Measurements from ENCODE around the gene ITGB5. TPM values are rescaled to one million over a fixed set of nuclear protein-coding genes. Genes with fewer than 3 reads are reported as not detected.

Gene ITGB5
- total and polyA plus RNA-seq, 2 donors (not counting 1 experiment from before 2014, with no cell fraction given): 99.7 to 196 TPM

DNA sequence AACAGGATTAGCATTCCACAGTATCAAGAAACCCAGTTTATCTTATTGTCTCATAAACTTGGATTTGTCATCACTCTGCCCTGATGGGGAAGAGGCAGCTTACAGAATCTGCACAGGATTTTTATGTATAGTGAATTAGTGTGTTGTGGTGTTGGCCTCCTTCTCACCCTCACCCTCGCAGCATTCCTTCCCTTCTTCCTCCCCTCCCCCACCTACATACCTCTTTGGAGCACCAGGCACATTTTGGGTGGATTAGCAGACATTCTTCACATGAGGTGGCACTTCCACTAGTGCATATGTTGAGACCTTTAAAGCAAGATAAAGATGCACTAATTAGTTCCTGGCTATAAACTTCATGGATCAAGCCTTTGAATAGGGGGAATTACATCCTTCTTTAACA is 13.9 kb downstream of the ITGB5 start:
- TF ChIP-seq, protein P1, sequence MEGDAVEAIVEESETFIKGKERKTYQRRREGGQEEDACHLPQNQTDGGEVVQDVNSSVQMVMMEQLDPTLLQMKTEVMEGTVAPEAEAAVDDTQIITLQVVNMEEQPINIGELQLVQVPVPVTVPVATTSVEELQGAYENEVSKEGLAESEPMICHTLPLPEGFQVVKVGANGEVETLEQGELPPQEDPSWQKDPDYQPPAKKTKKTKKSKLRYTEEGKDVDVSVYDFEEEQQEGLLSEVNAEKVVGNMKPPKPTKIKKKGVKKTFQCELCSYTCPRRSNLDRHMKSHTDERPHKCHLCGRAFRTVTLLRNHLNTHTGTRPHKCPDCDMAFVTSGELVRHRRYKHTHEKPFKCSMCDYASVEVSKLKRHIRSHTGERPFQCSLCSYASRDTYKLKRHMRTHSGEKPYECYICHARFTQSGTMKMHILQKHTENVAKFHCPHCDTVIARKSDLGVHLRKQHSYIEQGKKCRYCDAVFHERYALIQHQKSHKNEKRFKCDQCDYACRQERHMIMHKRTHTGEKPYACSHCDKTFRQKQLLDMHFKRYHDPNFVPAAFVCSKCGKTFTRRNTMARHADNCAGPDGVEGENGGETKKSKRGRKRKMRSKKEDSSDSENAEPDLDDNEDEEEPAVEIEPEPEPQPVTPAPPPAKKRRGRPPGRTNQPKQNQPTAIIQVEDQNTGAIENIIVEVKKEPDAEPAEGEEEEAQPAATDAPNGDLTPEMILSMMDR (conservative IDR thresholded peaks at IDR 0.05 in 1 of 2, IDR thresholded peaks at IDR 0.05 in 1 of 2; ENCODE audit: low read depth in 1 of 2, low read length in 2 of 2): no peak
- no peak for TF ChIP-seq EZH2 (IDR thresholded peaks at IDR 0.05; ENCODE audit: low read length, missing control alignments)
- Histone ChIP-seq H3K79me2 (ENCODE audit: control insufficient read depth, insufficient read depth, low read length) (peaks cover 5% of the 10 kb centered on the region), H3K27me3 (ENCODE audit: control insufficient read depth, insufficient read depth, low read length) (no peaks in the 10 kb centered on the region), H3K4me2 (ENCODE audit: extremely low read depth, insufficient read depth, low read length) (no peak overlapping the region), H3K4me3 (replicated peaks in 1 of 4; ENCODE audit: control extremely low read depth in 1 of 4, insufficient read depth in 1 of 4, low read depth in 3 of 4, low read length in 4 of 4) (no peak overlapping the region), H3K27ac (ENCODE audit: insufficient read depth, low read length) (no peak overlapping the region), H4K20me1 (ENCODE audit: control insufficient read depth, extremely low read depth, insufficient read depth, low read length) (no peaks in the 10 kb centered on the region), H3K36me3 (ENCODE audit: control insufficient read depth, insufficient read depth, low read length) (peaks cover 2% of the 10 kb centered on the region), H2AFZ (ENCODE audit: low read length) (no peak overlapping the region), H3K9me3 (ENCODE audit: control insufficient read depth, insufficient read depth, low read depth, low read length) (no peaks in the 10 kb centered on the region), H3K9ac (ENCODE audit: insufficient read depth, low read length) (no peak overlapping the region), H3K4me1 (ENCODE audit: control insufficient read depth, extremely low read depth, insufficient read depth, low read length) (peaks cover 5% of the 10 kb centered on the region)
- DNase-seq (ENCODE audit: low read depth in 2 of 2): no peak

GRCh38 chr3:124867511-124867910 is 19.7 kb downstream of the ITGB5 start:
- TF ChIP-seq EZH2 (IDR thresholded peaks at IDR 0.05; ENCODE audit: low read length, missing control alignments): no peak
- TF ChIP-seq, protein P1 (conservative IDR thresholded peaks at IDR 0.05 in 1 of 2, IDR thresholded peaks at IDR 0.05 in 1 of 2; ENCODE audit: low read depth in 1 of 2, low read length in 2 of 2): no peak
- Histone ChIP-seq H3K4me1 (ENCODE audit: control insufficient read depth, extremely low read depth, insufficient read depth, low read length) (no peaks in the 10 kb centered on the region), H2AFZ (ENCODE audit: low read length) (no peak overlapping the region), H3K4me2 (ENCODE audit: extremely low read depth, insufficient read depth, low read length) (no peak overlapping the region), H3K9me3 (ENCODE audit: control insufficient read depth, insufficient read depth, low read depth, low read length) (no peaks in the 10 kb centered on the region), H3K79me2 (ENCODE audit: control insufficient read depth, insufficient read depth, low read length) (no peaks in the 10 kb centered on the region), H4K20me1 (ENCODE audit: control insufficient read depth, extremely low read depth, insufficient read depth, low read length) (no peaks in the 10 kb centered on the region), H3K4me3 (replicated peaks in 1 of 4; ENCODE audit: control extremely low read depth in 1 of 4, insufficient read depth in 1 of 4, low read depth in 3 of 4, low read length in 4 of 4) (no peak overlapping the region), H3K27ac (ENCODE audit: insufficient read depth, low read length) (no peak overlapping the region), H3K27me3 (ENCODE audit: control insufficient read depth, insufficient read depth, low read length) (no peaks in the 10 kb centered on the region), H3K9ac (ENCODE audit: insufficient read depth, low read length) (no peak overlapping the region), H3K36me3 (ENCODE audit: control insufficient read depth, insufficient read depth, low read length) (peaks cover 2% of the 10 kb centered on the region)
- DNase-seq (ENCODE audit: low read depth in 2 of 2): no peak

DNA sequence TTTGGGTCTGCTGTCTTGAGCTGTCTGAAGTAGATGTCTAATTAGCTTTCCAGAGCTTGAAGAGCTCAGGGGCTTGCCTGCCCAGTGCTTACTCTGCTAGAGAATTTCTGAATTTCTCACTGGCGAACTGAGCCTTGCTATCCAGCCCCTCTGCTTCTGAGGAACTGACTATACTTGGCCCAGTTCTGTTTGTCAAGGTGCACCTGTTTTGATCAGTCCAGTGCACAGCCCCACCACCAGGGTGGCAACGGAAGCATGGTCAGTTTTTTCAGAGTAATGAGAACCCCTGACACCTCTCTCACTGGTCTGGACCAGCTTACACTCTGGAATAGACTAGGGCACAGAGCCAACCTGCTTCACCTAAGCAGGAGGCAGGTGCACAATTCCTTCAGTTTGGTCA is 25.2 kb downstream of the ITGB5 start:
- Histone ChIP-seq H4K20me1 (ENCODE audit: control insufficient read depth, extremely low read depth, insufficient read depth, low read length) (no peaks in the 10 kb centered on the region), H2AFZ (ENCODE audit: low read length) (no peak overlapping the region), H3K27ac (ENCODE audit: insufficient read depth, low read length) (no peak overlapping the region), H3K27me3 (ENCODE audit: control insufficient read depth, insufficient read depth, low read length) (no peaks in the 10 kb centered on the region), H3K79me2 (ENCODE audit: control insufficient read depth, insufficient read depth, low read length) (no peaks in the 10 kb centered on the region), H3K9me3 (ENCODE audit: control insufficient read depth, insufficient read depth, low read depth, low read length) (no peaks in the 10 kb centered on the region), H3K4me3 (replicated peaks in 1 of 4; ENCODE audit: control extremely low read depth in 1 of 4, insufficient read depth in 1 of 4, low read depth in 3 of 4, low read length in 4 of 4) (no peak overlapping the region), H3K36me3 (ENCODE audit: control insufficient read depth, insufficient read depth, low read length) (no peaks in the 10 kb centered on the region), H3K4me1 (ENCODE audit: control insufficient read depth, extremely low read depth, insufficient read depth, low read length) (peaks cover 18% of the 10 kb centered on the region), H3K9ac (ENCODE audit: insufficient read depth, low read length) (no peak overlapping the region), H3K4me2 (ENCODE audit: extremely low read depth, insufficient read depth, low read length) (no peak overlapping the region)
- no peak for DNase-seq (ENCODE audit: low read depth in 2 of 2)
- TF ChIP-seq EZH2 (IDR thresholded peaks at IDR 0.05; ENCODE audit: low read length, missing control alignments): no peak
- TF ChIP-seq, protein P1 (conservative IDR thresholded peaks at IDR 0.05 in 1 of 2, IDR thresholded peaks at IDR 0.05 in 1 of 2; ENCODE audit: low read depth in 1 of 2, low read length in 2 of 2): no peak

All from fibroblast of lung (primary cell).